Neural progenitor cell (in vitro differentiated cells): ENCODE results near the gene MYO1E. TPM values are rescaled to one million over a fixed set of nuclear protein-coding genes. Genes with fewer than 3 reads are reported as not detected.

ENCODE experiments used
- DNase-seq: peaks from one replicate; pipeline ENCODE4 v3.0.0-alpha.2; 2016; ENCODE audit warnings: low spot score
- H2AFZ ChIP-seq: fragments of 200-600 bp; sonication (generic); replicated peaks from 2 replicates; pipeline ENCODE4 v1.6.1; 2016; ENCODE audit warnings: antibody characterized with exemption
- H3F3A ChIP-seq: fragments of 200-600 bp; sonication (generic); 2 replicates; pipeline ENCODE4 v1.6.1; 2016; ENCODE audit warnings: antibody characterized with exemption, low read depth
- H3K27ac ChIP-seq: fragments of 200-600 bp; sonication (generic); 2 replicates; pipeline ENCODE4 v1.5.1; 2016; ENCODE audit warnings: mild to moderate bottlenecking
- H3K27me3 ChIP-seq: fragments of 200-600 bp; sonication (generic); 2 replicates; pipeline ENCODE4 v1.6.1; 2016; ENCODE audit warnings: mild to moderate bottlenecking, moderate library complexity
- H3K36me3 ChIP-seq: fragments of 200-600 bp; sonication (generic); 2 replicates; pipeline ENCODE4 v1.5.1; 2016
- H3K4me1 ChIP-seq: fragments of 200-600 bp; sonication (generic); 2 replicates; pipeline ENCODE4 v1.6.1; 2016; ENCODE audit warnings: mixed run types
- H3K4me2 ChIP-seq: fragments of 200-600 bp; sonication (generic); 2 replicates; pipeline ENCODE4 v1.6.1; 2016
- H3K4me3 ChIP-seq: fragments of 200-600 bp; sonication (generic); 2 replicates; pipeline ENCODE4 v1.5.1; 2016
- H3K79me2 ChIP-seq: fragments of 200-600 bp; sonication (generic); 2 replicates; pipeline ENCODE4 v1.6.1; 2016; ENCODE audit warnings: low read depth
- H3K9ac ChIP-seq: fragments of 200-600 bp; sonication (generic); 2 replicates; pipeline ENCODE4 v1.6.1; 2016
- H3K9me3 ChIP-seq: fragments of 200-600 bp; sonication (generic); 2 replicates; pipeline ENCODE4 v1.5.1; 2016; ENCODE audit warnings: low read depth
- H4K20me1 ChIP-seq: fragments of 200-600 bp; sonication (generic); 2 replicates; pipeline ENCODE4 v1.6.1; 2016; ENCODE audit warnings: low read depth
- H3K27ac Mint-ChIP-seq: 3 replicates; pipeline ENCODE4 v1.8.0; 2021; ENCODE audit warnings: mixed read lengths
- H3K27me3 Mint-ChIP-seq: 2 replicates; pipeline ENCODE4 v1.8.0; 2022; ENCODE audit warnings: low read depth, mild to moderate bottlenecking, inconsistent platforms, moderate library complexity, mixed read lengths; ENCODE audit not compliant: insufficient read depth
- H3K36me3 Mint-ChIP-seq: 3 replicates; pipeline ENCODE4 v1.8.0; 2021; ENCODE audit warnings: mixed read lengths
- H3K4me1 Mint-ChIP-seq: 3 replicates; pipeline ENCODE4 v1.8.0; 2021; ENCODE audit warnings: mixed read lengths
- H3K4me3 Mint-ChIP-seq: 3 replicates; pipeline ENCODE4 v1.8.0; 2021; ENCODE audit warnings: mild to moderate bottlenecking, moderate library complexity, mixed read lengths
- H3K9me3 Mint-ChIP-seq: 3 replicates; pipeline ENCODE4 v1.8.0; 2020; ENCODE audit warnings: mixed read lengths
- EZH2 ChIP-seq: fragments of 200-600 bp; sonication (generic); IDR thresholded peaks from 2 replicates; pipeline ENCODE4 v1.6.1; 2017; ENCODE audit warnings: antibody characterized with exemption, mild to moderate bottlenecking, moderate library complexity
- EZH2phosphoT487 ChIP-seq: fragments of 200-600 bp; sonication (generic); IDR thresholded peaks from 2 replicates; pipeline ENCODE4 v1.6.1; 2017; ENCODE audit warnings: antibody characterized with exemption
- total RNA-seq: library from RNA; depleted of rRNA; stranded (reverse); fragments of >200 nt; gene quantifications from 2 replicates; pipeline ENCODE4 v1.2.3, GENCODE V29; 2015; ENCODE audit warnings: low replicate concordance
- TF ChIP-seq, protein P1 (sequence below): fragments of 200-600 bp; sonication (generic); IDR thresholded peaks from 2 replicates; pipeline ENCODE4 v1.5.1; 2017; ENCODE audit warnings: antibody characterized with exemption, mild to moderate bottlenecking

Gene MYO1E
- total RNA-seq, 1 donor from 2014 or later = 49.7 TPM

GRCh38 chr15:59120937-59121336, 251.7 kb downstream of the MYO1E start:
- H3K27me3 Mint-ChIP-seq = no peaks in the 10 kb centered on the region
- no peak for TF ChIP-seq EZH2
- TF ChIP-seq EZH2phosphoT487 = no peak
- TF ChIP-seq, protein P1, sequence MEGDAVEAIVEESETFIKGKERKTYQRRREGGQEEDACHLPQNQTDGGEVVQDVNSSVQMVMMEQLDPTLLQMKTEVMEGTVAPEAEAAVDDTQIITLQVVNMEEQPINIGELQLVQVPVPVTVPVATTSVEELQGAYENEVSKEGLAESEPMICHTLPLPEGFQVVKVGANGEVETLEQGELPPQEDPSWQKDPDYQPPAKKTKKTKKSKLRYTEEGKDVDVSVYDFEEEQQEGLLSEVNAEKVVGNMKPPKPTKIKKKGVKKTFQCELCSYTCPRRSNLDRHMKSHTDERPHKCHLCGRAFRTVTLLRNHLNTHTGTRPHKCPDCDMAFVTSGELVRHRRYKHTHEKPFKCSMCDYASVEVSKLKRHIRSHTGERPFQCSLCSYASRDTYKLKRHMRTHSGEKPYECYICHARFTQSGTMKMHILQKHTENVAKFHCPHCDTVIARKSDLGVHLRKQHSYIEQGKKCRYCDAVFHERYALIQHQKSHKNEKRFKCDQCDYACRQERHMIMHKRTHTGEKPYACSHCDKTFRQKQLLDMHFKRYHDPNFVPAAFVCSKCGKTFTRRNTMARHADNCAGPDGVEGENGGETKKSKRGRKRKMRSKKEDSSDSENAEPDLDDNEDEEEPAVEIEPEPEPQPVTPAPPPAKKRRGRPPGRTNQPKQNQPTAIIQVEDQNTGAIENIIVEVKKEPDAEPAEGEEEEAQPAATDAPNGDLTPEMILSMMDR = no peak
- Histone ChIP-seq H2AFZ (no peak overlapping the region), H3K79me2 (peaks cover 40% of the 10 kb centered on the region), H3K4me2 (no peak overlapping the region), H3K36me3 (peaks cover 31% of the 10 kb centered on the region), H3K4me1 (no peaks in the 10 kb centered on the region), H3F3A (no peaks in the 10 kb centered on the region), H4K20me1 (peaks cover 30% of the 10 kb centered on the region), H3K9ac (no peak overlapping the region), H3K9me3 (no peaks in the 10 kb centered on the region), H3K27me3 (no peaks in the 10 kb centered on the region), H3K4me3 (no peak overlapping the region), H3K27ac (no peak overlapping the region)
- no peak overlapping the region for H3K27ac Mint-ChIP-seq
- DNase-seq = no peak
- no peak overlapping the region for H3K4me3 Mint-ChIP-seq
- H3K36me3 Mint-ChIP-seq = peaks cover 53% of the 10 kb centered on the region
- H3K9me3 Mint-ChIP-seq = peaks cover 3% of the 10 kb centered on the region
- no peaks in the 10 kb centered on the region for H3K4me1 Mint-ChIP-seq

DNA sequence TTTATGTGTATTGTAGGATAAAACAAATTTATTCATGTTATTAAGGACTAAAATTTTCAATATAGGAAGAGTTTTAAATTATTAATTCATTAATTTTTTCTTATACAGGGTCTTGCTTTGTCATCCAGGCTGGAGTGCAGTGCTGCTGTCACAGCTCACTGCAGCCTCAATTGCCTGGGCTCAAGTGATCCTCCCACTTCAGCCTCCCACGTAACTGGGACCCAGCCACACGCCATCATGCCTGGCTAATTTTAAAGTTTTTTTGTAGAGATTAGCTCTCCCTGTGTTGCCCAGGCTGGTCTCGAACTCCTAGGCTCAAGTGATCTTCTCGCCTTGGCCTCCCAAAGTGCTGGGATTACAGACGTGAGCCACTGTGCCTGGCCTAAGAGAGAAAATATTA, 253.0 kb downstream of the MYO1E start:
- Mint-ChIP-seq H3K4me3 (no peak overlapping the region), H3K27ac (no peak overlapping the region), H3K36me3 (peaks cover 48% of the 10 kb centered on the region), H3K9me3 (no peaks in the 10 kb centered on the region), H3K27me3 (no peaks in the 10 kb centered on the region), H3K4me1 (no peaks in the 10 kb centered on the region)
- Histone ChIP-seq H3K4me2 (no peak overlapping the region), H3K4me1 (no peaks in the 10 kb centered on the region), H3K9me3 (no peaks in the 10 kb centered on the region), H3K4me3 (no peak overlapping the region), H3F3A (no peaks in the 10 kb centered on the region), H4K20me1 (peaks cover 30% of the 10 kb centered on the region), H3K79me2 (peaks cover 27% of the 10 kb centered on the region), H3K27ac (no peak overlapping the region), H3K36me3 (peaks cover 20% of the 10 kb centered on the region), H3K27me3 (no peaks in the 10 kb centered on the region), H3K9ac (no peak overlapping the region), H2AFZ (no peak overlapping the region)
- TF ChIP-seq EZH2 = no peak
- TF ChIP-seq, protein P1 = no peak
- no peak for TF ChIP-seq EZH2phosphoT487
- no peak for DNase-seq

GRCh38 chr15:59116771-59117170, 255.9 kb downstream of the MYO1E start:
- H3K27ac Mint-ChIP-seq = no peak overlapping the region
- Histone ChIP-seq H3K4me2 (no peak overlapping the region), H2AFZ (no peak overlapping the region), H3K9me3 (no peaks in the 10 kb centered on the region), H4K20me1 (peaks cover 40% of the 10 kb centered on the region), H3F3A (no peaks in the 10 kb centered on the region), H3K36me3 (peaks cover 23% of the 10 kb centered on the region), H3K79me2 (peaks cover 36% of the 10 kb centered on the region), H3K4me3 (no peak overlapping the region), H3K4me1 (no peaks in the 10 kb centered on the region), H3K27me3 (no peaks in the 10 kb centered on the region), H3K27ac (no peak overlapping the region), H3K9ac (no peak overlapping the region)
- peaks cover 40% of the 10 kb centered on the region for H3K36me3 Mint-ChIP-seq
- no peaks in the 10 kb centered on the region for H3K9me3 Mint-ChIP-seq
- TF ChIP-seq EZH2phosphoT487 = no peak
- TF ChIP-seq EZH2 = no peak
- no peak overlapping the region for H3K4me3 Mint-ChIP-seq
- H3K27me3 Mint-ChIP-seq = no peaks in the 10 kb centered on the region
- H3K4me1 Mint-ChIP-seq = no peaks in the 10 kb centered on the region
- DNase-seq = no peak

DNA sequence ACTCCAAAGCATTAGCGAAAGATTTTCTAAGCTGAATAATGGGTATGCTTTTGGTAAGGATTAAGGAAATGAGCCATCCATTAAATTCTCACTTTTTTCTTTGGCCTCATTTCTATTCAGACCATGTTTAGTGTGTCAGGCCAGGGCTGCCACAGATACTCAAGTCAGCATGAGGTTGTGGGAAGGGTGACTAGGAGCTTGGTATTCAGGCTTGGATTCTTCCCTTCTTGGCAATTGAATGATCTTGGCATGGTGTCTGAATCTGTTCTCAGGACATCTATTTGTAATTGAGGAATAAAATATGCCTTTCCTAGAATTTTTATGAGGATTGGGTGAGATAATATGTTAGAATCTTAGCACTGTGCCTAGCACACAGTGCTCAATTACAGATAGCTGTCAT, 256.5 kb downstream of the MYO1E start:
- H3K4me1 ChIP-seq = no peaks in the 10 kb centered on the region
- H3K27ac ChIP-seq = no peak overlapping the region
- Mint-ChIP-seq H3K4me3 (no peak overlapping the region), H3K4me1 (no peaks in the 10 kb centered on the region), H3K27ac (no peak overlapping the region), H3K36me3 (peaks cover 38% of the 10 kb centered on the region), H3K9me3 (no peaks in the 10 kb centered on the region), H3K27me3 (peaks cover 2% of the 10 kb centered on the region)
- no peak for TF ChIP-seq EZH2
- TF ChIP-seq, protein P1 = no peak
- H3K4me3 ChIP-seq = no peak overlapping the region
- no peak overlapping the region for H3K4me2 ChIP-seq
- H2AFZ ChIP-seq = no peak overlapping the region
- peaks cover 23% of the 10 kb centered on the region for H3K36me3 ChIP-seq
- peaks cover 38% of the 10 kb centered on the region for H3K79me2 ChIP-seq
- H3K9ac ChIP-seq = no peak overlapping the region
- peaks cover 45% of the 10 kb centered on the region for H4K20me1 ChIP-seq
- no peaks in the 10 kb centered on the region for H3F3A ChIP-seq
- H3K9me3 ChIP-seq = no peaks in the 10 kb centered on the region
- no peaks in the 10 kb centered on the region for H3K27me3 ChIP-seq
- DNase-seq = no peak
